GM23338 (cell line): ENCODE measurements around the gene SLTM. TPM values are rescaled to one million over a fixed set of nuclear protein-coding genes. Genes with fewer than 3 reads are reported as not detected.

Experiments
- ATAC-seq: fragments of 200-7000 bp; cut with Tn5 transposase; 3 replicates; pipeline ENCODE4 v1.9.1; 2020
- DNase-seq: peaks from one replicate; pipeline ENCODE4 v3.0.0-alpha.2; 2015; ENCODE audit warnings: low spot score
- H2AFZ ChIP-seq: fragments of 200-600 bp; sonication (generic); 2 replicates; pipeline ENCODE4 v1.8.0; 2016; ENCODE audit warnings: antibody characterized with exemption, mild to moderate bottlenecking, moderate library complexity
- H3F3A ChIP-seq: fragments of 200-600 bp; sonication (generic); replicated peaks from 2 replicates; pipeline ENCODE4 v1.8.0; 2017; ENCODE audit warnings: antibody characterized with exemption, mixed run types, low read depth
- H3K27ac ChIP-seq: fragments of 200-600 bp; sonication (generic); 2 replicates; pipeline ENCODE4 v1.6.1; 2016; ENCODE audit warnings: low read depth
- H3K27me3 ChIP-seq: fragments of 200-600 bp; sonication (generic); 2 replicates; pipeline ENCODE4 v1.8.0; 2016; ENCODE audit warnings: mild to moderate bottlenecking, mixed run types, moderate library complexity; ENCODE audit not compliant: insufficient read depth
- H3K36me3 ChIP-seq: fragments of 200-600 bp; sonication (generic); 2 replicates; pipeline ENCODE4 v1.8.0; 2016; ENCODE audit warnings: mild to moderate bottlenecking; ENCODE audit not compliant: insufficient read depth
- H3K4me1 ChIP-seq: fragments of 200-600 bp; sonication (generic); 2 replicates; pipeline ENCODE4 v1.8.0; 2016; ENCODE audit warnings: mild to moderate bottlenecking, moderate library complexity; ENCODE audit not compliant: insufficient read depth
- H3K4me2 ChIP-seq: fragments of 200-600 bp; sonication (generic); 2 replicates; pipeline ENCODE4 v1.7.1; 2017; ENCODE audit warnings: mixed run types
- H3K4me3 ChIP-seq: fragments of 200-600 bp; sonication (generic); 2 replicates; pipeline ENCODE4 v1.6.1; 2016; ENCODE audit warnings: mixed run types
- H3K79me2 ChIP-seq: fragments of 200-600 bp; sonication (generic); replicated peaks from 2 replicates; pipeline ENCODE4 v1.8.0; 2017; ENCODE audit warnings: mild to moderate bottlenecking; ENCODE audit not compliant: insufficient read depth
- H3K9me2 ChIP-seq: fragments of 200-600 bp; sonication (generic); 2 replicates; pipeline ENCODE4 v1.8.0; 2017; ENCODE audit not compliant: insufficient read depth
- H4K20me1 ChIP-seq: fragments of 200-600 bp; sonication (generic); replicated peaks from 2 replicates; pipeline ENCODE4 v1.8.0; 2017; ENCODE audit warnings: mild to moderate bottlenecking; ENCODE audit not compliant: insufficient read depth
- H3K27ac Mint-ChIP-seq: 2 replicates; pipeline ENCODE4 v1.8.0; 2020; ENCODE audit warnings: inconsistent platforms, mild to moderate bottlenecking, moderate library complexity, mixed read lengths
- H3K27me3 Mint-ChIP-seq: 3 replicates; pipeline ENCODE4 v1.8.0; 2022; ENCODE audit warnings: low read depth, mild to moderate bottlenecking, moderate library complexity, mixed read lengths, inconsistent platforms; ENCODE audit not compliant: insufficient read depth, poor library complexity
- H3K36me3 Mint-ChIP-seq: 3 replicates; pipeline ENCODE4 v1.8.0; 2021; ENCODE audit warnings: low read depth, mild to moderate bottlenecking, inconsistent platforms, moderate library complexity, mixed read lengths
- H3K4me1 Mint-ChIP-seq: 3 replicates; pipeline ENCODE4 v1.8.0; 2020; ENCODE audit warnings: mild to moderate bottlenecking, inconsistent platforms, mixed read lengths
- H3K4me3 Mint-ChIP-seq: 3 replicates; pipeline ENCODE4 v1.8.0; 2021; ENCODE audit warnings: moderate library complexity, mild to moderate bottlenecking, inconsistent platforms, mixed read lengths
- H3K9me3 Mint-ChIP-seq: 3 replicates; pipeline ENCODE4 v1.8.0; 2020; ENCODE audit warnings: moderate library complexity, mild to moderate bottlenecking, inconsistent platforms, mixed read lengths
- CREB1 ChIP-seq: fragments of 250-450 bp; sonication (Bioruptor Pico); IDR thresholded peaks from 2 replicates; pipeline ENCODE4 v1.5.0; 2020; ENCODE audit warnings: low read depth, mild to moderate bottlenecking, moderate library complexity
- EZH2 ChIP-seq: fragments of 200-600 bp; sonication (generic); IDR thresholded peaks from one replicate; pipeline ENCODE4 v1.8.0; 2017; ENCODE audit warnings: antibody characterized with exemption, mild to moderate bottlenecking, low read depth; ENCODE audit not compliant: unreplicated experiment
- EZH2phosphoT487 ChIP-seq: fragments of 200-600 bp; sonication (generic); IDR thresholded peaks from one replicate; pipeline ENCODE4 v1.8.1; 2018; ENCODE audit warnings: antibody characterized with exemption; ENCODE audit not compliant: unreplicated experiment
- JUNB ChIP-seq: IDR thresholded peaks from one replicate; pipeline ENCODE4 v1.6.1; 2016; ENCODE audit warnings: antibody characterized with exemption; ENCODE audit not compliant: unreplicated experiment
- NANOG ChIP-seq: IDR thresholded peaks from 2 replicates; pipeline ENCODE4 v1.6.1; 2016; ENCODE audit warnings: antibody characterized with exemption, borderline replicate concordance
- POLR2AphosphoS5 ChIP-seq: IDR thresholded peaks from 2 replicates; pipeline ENCODE4 v1.6.1; 2016; ENCODE audit warnings: antibody characterized with exemption, low read depth
- STAT1 ChIP-seq: IDR thresholded peaks from one replicate; pipeline ENCODE4 v1.6.1; 2016; ENCODE audit warnings: antibody characterized with exemption; ENCODE audit not compliant: unreplicated experiment
- ZNF114 ChIP-seq: fragments of 250-450 bp; sonication (Bioruptor Pico); IDR thresholded peaks from 2 replicates; pipeline ENCODE4 v1.5.0; 2020; ENCODE audit warnings: mild to moderate bottlenecking, moderate library complexity
- ZNF331 ChIP-seq: fragments of 250-450 bp; sonication (Bioruptor Pico); IDR thresholded peaks from 2 replicates; pipeline ENCODE4 v1.5.0; 2020; ENCODE audit warnings: low read depth, mild to moderate bottlenecking, moderate library complexity
- polyA plus RNA-seq: library from polyadenylated mRNA; unstranded; fragments of >200 nt; fragmentation: Nextera tagmentation; extraction: Ambion mirVana; gene quantifications from 2 replicates; pipeline ENCODE4 v1.2.1, GENCODE V29; 2016
- total RNA-seq: library from RNA; depleted of rRNA; stranded (reverse); fragments of >200 nt; shearing (Covaris generic); gene quantifications from 2 replicates; pipeline ENCODE4 v1.2.3, GENCODE V29; 2014
- TF ChIP-seq, protein P1 (sequence below), 2 experiments: fragments of 200-600 bp in 1 of 2; sonication (generic) in 1 of 2; conservative IDR thresholded peaks; 2 replicates each; pipeline versions ENCODE4 v1.5.1 to v1.6.1; 2016 to 2017; ENCODE audit warnings: antibody characterized with exemption in 2 of 2, low read depth in 2 of 2, mild to moderate bottlenecking in 2 of 2, moderate library complexity in 1 of 2
- TF ChIP-seq, protein P2 (sequence below): IDR thresholded peaks from 2 replicates; pipeline ENCODE4 v1.6.1; 2016; ENCODE audit warnings: antibody characterized with exemption
- TF ChIP-seq, protein P3 (sequence below): fragments of 250-450 bp; sonication (Bioruptor Pico); IDR thresholded peaks from 2 replicates; pipeline ENCODE4 v1.5.0; 2020; ENCODE audit warnings: mild to moderate bottlenecking, moderate library complexity
- TF ChIP-seq, protein P4 (sequence below): IDR thresholded peaks from one replicate; pipeline ENCODE4 v1.6.1; 2018; ENCODE audit warnings: antibody characterized with exemption; ENCODE audit not compliant: unreplicated experiment

Gene SLTM
- total and polyA plus RNA-seq, 2 experiments from 2014 or later, result 210 to 476 TPM

DNA sequence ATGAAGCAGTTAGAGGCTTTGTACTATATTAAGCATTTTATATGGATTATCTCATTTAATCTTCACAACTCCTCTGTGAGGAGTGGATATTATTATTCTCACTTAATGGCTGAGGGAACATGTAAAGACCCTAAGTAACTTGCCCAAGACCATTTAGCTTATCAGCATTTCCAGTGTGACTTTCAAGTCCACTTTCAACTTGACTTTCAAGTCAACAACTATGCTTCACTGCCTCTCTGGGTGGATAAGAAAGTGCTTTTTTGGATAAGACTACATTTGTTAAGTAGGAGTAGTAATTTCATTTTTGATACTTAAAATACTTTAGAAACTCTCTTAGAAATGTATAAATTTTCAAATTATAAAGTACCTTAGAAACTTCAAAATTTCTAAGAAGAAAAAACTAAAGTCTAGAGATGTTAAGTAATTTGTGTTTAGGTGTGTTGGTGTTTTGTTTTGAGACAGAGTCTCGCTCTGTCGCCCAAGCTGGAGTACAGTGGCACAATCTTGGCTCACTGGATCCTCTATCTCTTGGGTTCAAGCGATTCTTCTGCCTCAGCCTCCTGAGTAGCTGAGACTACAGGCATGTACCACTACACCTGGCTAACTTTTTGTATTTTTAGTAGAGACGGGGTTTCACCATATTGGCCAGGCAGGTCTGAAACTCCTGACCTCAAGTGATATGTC is 90.6 kb downstream of the SLTM start:
- Mint-ChIP-seq H3K27ac (no peak overlapping the region), H3K4me3 (no peak overlapping the region), H3K4me1 (no peaks in the 10 kb centered on the region), H3K9me3 (no peaks in the 10 kb centered on the region), H3K36me3 (peaks cover 30% of the 10 kb centered on the region; the same call in 2 of the 3 replicates), H3K27me3 (peaks cover 5% of the 10 kb centered on the region)
- TF ChIP-seq EZH2, result no peak
- no peak for TF ChIP-seq JUNB
- no peak for TF ChIP-seq EZH2phosphoT487
- no peak for TF ChIP-seq CREB1 (CRISPR knock-in tag)
- TF ChIP-seq STAT1, result no peak
- TF ChIP-seq, protein P1, sequence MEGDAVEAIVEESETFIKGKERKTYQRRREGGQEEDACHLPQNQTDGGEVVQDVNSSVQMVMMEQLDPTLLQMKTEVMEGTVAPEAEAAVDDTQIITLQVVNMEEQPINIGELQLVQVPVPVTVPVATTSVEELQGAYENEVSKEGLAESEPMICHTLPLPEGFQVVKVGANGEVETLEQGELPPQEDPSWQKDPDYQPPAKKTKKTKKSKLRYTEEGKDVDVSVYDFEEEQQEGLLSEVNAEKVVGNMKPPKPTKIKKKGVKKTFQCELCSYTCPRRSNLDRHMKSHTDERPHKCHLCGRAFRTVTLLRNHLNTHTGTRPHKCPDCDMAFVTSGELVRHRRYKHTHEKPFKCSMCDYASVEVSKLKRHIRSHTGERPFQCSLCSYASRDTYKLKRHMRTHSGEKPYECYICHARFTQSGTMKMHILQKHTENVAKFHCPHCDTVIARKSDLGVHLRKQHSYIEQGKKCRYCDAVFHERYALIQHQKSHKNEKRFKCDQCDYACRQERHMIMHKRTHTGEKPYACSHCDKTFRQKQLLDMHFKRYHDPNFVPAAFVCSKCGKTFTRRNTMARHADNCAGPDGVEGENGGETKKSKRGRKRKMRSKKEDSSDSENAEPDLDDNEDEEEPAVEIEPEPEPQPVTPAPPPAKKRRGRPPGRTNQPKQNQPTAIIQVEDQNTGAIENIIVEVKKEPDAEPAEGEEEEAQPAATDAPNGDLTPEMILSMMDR (conservative IDR thresholded peaks at IDR 0.05; ENCODE audit: low read depth in 2 of 2), result no peak
- TF ChIP-seq, protein P2, sequence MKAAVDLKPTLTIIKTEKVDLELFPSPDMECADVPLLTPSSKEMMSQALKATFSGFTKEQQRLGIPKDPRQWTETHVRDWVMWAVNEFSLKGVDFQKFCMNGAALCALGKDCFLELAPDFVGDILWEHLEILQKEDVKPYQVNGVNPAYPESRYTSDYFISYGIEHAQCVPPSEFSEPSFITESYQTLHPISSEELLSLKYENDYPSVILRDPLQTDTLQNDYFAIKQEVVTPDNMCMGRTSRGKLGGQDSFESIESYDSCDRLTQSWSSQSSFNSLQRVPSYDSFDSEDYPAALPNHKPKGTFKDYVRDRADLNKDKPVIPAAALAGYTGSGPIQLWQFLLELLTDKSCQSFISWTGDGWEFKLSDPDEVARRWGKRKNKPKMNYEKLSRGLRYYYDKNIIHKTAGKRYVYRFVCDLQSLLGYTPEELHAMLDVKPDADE, result no peak
- TF ChIP-seq ZNF114 (CRISPR knock-in tag), result no peak
- no peak for TF ChIP-seq ZNF331 (CRISPR knock-in tag)
- TF ChIP-seq NANOG, result no peak
- TF ChIP-seq, protein P3, sequence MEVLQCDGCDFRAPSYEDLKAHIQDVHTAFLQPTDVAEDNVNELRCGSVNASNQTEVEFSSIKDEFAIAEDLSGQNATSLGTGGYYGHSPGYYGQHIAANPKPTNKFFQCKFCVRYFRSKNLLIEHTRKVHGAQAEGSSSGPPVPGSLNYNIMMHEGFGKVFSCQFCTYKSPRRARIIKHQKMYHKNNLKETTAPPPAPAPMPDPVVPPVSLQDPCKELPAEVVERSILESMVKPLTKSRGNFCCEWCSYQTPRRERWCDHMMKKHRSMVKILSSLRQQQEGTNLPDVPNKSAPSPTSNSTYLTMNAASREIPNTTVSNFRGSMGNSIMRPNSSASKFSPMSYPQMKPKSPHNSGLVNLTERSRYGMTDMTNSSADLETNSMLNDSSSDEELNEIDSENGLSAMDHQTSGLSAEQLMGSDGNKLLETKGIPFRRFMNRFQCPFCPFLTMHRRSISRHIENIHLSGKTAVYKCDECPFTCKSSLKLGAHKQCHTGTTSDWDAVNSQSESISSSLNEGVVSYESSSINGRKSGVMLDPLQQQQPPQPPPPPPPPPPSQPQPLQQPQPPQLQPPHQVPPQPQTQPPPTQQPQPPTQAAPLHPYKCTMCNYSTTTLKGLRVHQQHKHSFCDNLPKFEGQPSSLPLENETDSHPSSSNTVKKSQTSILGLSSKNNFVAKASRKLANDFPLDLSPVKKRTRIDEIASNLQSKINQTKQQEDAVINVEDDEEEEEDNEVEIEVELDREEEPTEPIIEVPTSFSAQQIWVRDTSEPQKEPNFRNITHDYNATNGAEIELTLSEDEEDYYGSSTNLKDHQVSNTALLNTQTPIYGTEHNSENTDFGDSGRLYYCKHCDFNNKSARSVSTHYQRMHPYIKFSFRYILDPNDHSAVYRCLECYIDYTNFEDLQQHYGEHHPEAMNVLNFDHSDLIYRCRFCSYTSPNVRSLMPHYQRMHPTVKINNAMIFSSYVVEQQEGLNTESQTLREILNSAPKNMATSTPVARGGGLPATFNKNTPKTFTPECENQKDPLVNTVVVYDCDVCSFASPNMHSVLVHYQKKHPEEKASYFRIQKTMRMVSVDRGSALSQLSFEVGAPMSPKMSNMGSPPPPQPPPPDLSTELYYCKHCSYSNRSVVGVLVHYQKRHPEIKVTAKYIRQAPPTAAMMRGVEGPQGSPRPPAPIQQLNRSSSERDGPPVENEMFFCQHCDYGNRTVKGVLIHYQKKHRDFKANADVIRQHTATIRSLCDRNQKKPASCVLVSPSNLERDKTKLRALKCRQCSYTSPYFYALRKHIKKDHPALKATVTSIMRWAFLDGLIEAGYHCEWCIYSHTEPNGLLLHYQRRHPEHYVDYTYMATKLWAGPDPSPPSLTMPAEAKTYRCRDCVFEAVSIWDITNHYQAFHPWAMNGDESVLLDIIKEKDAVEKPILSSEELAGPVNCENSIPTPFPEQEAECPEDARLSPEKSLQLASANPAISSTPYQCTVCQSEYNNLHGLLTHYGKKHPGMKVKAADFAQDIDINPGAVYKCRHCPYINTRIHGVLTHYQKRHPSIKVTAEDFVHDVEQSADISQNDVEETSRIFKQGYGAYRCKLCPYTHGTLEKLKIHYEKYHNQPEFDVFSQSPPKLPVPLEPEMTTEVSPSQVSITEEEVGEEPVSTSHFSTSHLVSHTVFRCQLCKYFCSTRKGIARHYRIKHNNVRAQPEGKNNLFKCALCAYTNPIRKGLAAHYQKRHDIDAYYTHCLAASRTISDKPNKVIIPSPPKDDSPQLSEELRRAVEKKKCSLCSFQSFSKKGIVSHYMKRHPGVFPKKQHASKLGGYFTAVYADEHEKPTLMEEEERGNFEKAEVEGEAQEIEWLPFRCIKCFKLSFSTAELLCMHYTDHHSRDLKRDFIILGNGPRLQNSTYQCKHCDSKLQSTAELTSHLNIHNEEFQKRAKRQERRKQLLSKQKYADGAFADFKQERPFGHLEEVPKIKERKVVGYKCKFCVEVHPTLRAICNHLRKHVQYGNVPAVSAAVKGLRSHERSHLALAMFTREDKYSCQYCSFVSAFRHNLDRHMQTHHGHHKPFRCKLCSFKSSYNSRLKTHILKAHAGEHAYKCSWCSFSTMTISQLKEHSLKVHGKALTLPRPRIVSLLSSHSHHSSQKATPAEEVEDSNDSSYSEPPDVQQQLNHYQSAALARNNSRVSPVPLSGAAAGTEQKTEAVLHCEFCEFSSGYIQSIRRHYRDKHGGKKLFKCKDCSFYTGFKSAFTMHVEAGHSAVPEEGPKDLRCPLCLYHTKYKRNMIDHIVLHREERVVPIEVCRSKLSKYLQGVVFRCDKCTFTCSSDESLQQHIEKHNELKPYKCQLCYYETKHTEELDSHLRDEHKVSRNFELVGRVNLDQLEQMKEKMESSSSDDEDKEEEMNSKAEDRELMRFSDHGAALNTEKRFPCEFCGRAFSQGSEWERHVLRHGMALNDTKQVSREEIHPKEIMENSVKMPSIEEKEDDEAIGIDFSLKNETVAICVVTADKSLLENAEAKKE (CRISPR knock-in tag), result no peak
- TF ChIP-seq, protein P4, sequence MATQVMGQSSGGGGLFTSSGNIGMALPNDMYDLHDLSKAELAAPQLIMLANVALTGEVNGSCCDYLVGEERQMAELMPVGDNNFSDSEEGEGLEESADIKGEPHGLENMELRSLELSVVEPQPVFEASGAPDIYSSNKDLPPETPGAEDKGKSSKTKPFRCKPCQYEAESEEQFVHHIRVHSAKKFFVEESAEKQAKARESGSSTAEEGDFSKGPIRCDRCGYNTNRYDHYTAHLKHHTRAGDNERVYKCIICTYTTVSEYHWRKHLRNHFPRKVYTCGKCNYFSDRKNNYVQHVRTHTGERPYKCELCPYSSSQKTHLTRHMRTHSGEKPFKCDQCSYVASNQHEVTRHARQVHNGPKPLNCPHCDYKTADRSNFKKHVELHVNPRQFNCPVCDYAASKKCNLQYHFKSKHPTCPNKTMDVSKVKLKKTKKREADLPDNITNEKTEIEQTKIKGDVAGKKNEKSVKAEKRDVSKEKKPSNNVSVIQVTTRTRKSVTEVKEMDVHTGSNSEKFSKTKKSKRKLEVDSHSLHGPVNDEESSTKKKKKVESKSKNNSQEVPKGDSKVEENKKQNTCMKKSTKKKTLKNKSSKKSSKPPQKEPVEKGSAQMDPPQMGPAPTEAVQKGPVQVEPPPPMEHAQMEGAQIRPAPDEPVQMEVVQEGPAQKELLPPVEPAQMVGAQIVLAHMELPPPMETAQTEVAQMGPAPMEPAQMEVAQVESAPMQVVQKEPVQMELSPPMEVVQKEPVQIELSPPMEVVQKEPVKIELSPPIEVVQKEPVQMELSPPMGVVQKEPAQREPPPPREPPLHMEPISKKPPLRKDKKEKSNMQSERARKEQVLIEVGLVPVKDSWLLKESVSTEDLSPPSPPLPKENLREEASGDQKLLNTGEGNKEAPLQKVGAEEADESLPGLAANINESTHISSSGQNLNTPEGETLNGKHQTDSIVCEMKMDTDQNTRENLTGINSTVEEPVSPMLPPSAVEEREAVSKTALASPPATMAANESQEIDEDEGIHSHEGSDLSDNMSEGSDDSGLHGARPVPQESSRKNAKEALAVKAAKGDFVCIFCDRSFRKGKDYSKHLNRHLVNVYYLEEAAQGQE, result no peak
- TF ChIP-seq POLR2AphosphoS5, result no peak
- no peaks in the 10 kb centered on the region for H4K20me1 ChIP-seq
- no peak overlapping the region for H2AFZ ChIP-seq
- no peak for ATAC-seq
- H3K4me1 ChIP-seq, result no peaks in the 10 kb centered on the region
- H3K9me2 ChIP-seq, result no peaks in the 10 kb centered on the region
- peaks cover 4% of the 10 kb centered on the region; the same call in 1 of the 2 replicates for H3K36me3 ChIP-seq
- no peaks in the 10 kb centered on the region for H3K27me3 ChIP-seq
- H3K4me3 ChIP-seq, result no peak overlapping the region
- H3K27ac ChIP-seq, result no peak overlapping the region
- H3K79me2 ChIP-seq, result no peaks in the 10 kb centered on the region
- no peak overlapping the region for H3K4me2 ChIP-seq
- DNase-seq, result no peak
- 0 out of 2 replicates have a peak, but pooled peaks cover 3% of the 10 kb centered on the region for H3F3A ChIP-seq
